K562 (cell line): ENCODE measurements around the gene MAGIX. TPM values are rescaled to one million over a fixed set of nuclear protein-coding genes. Genes with fewer than 3 reads are reported as not detected.

Experiments
- CGGBP1 ChIP-seq: fragments of 250-450 bp; sonication (Bioruptor Pico); IDR thresholded peaks from 2 replicates; pipeline ENCODE4 v1.9.0; 2021; ENCODE audit warnings: mild to moderate bottlenecking
- DPF2 ChIP-seq: fragments of 450-650 bp; IDR thresholded peaks from 2 replicates; pipeline ENCODE4 v1.6.1; 2016
- GMEB1 ChIP-seq: fragments of 250-450 bp; sonication (Bioruptor Pico); IDR thresholded peaks from 2 replicates; pipeline ENCODE4 v1.4.0; 2020; ENCODE audit warnings: mild to moderate bottlenecking
- MIER1 ChIP-seq: fragments of 450-650 bp; IDR thresholded peaks from 2 replicates; pipeline ENCODE4 v1.6.1; 2016; ENCODE audit warnings: antibody characterized with exemption, mild to moderate bottlenecking, low read depth
- PHF20 ChIP-seq: fragments of 450-650 bp; IDR thresholded peaks from 2 replicates; pipeline ENCODE4 v1.6.1; 2018; ENCODE audit not compliant: partially characterized antibody
- PREB ChIP-seq: sonication (generic); formaldehyde crosslinking; IDR thresholded peaks from 2 replicates; pipeline ENCODE4 v1.8.1; 2023; ENCODE audit warnings: mild to moderate bottlenecking, missing genetic modification reagents
- RAD21 ChIP-seq, 2 experiments: fragments of 250-450 bp in 1 of 2; fragments of 450-650 bp in 1 of 2; sonication (Bioruptor Pico) in 1 of 2; formaldehyde crosslinking in 1 of 2; IDR thresholded peaks in 1 of 2; conservative IDR thresholded peaks in 1 of 2; 2 replicates each; pipeline versions ENCODE4 v1.4.0 to v1.8.0; 2020 to 2022; ENCODE audit warnings: mild to moderate bottlenecking in 2 of 2, moderate library complexity in 1 of 2
- SPI1 ChIP-seq: IDR thresholded peaks from 2 replicates; pipeline ENCODE4 v1.6.1; 2011; ENCODE audit warnings: low read depth, low read length, control low read depth, borderline replicate concordance
- TAF9B ChIP-seq: fragments of 450-650 bp; IDR thresholded peaks from 2 replicates; pipeline ENCODE4 v1.6.1; 2018; ENCODE audit warnings: mild to moderate bottlenecking; ENCODE audit not compliant: partially characterized antibody
- ZBTB49 ChIP-seq: sonication (generic); formaldehyde crosslinking; IDR thresholded peaks from 2 replicates; pipeline ENCODE4 v1.8.0; 2022; ENCODE audit warnings: missing genetic modification reagents, mild to moderate bottlenecking, borderline replicate concordance
- ZNF318 ChIP-seq, 2 experiments: fragments of 450-650 bp; IDR thresholded peaks; 2 replicates each; pipeline ENCODE4 v1.6.1; 2016; ENCODE audit warnings: mild to moderate bottlenecking in 2 of 2, borderline replicate concordance in 1 of 2, low read depth in 1 of 2, moderate library complexity in 1 of 2
- ZNF507 ChIP-seq: conservative IDR thresholded peaks from 2 replicates; pipeline ENCODE4 v1.6.1; 2017; ENCODE audit warnings: missing genetic modification characterization, missing compliant biosample characterization
- polyA plus RNA-seq, 8 experiments: library from polyadenylated mRNA; depleted of rRNA in 4 of 8; stranded (reverse) in 5 of 8; unstranded in 3 of 8; fragments of >200 nt; fragmentation: Nextera tagmentation in 2 of 8; fragmentation: Illumina TruSeq in 1 of 8; extraction: Ambion mirVana in 2 of 8; extraction: Trizol in 1 of 8; gene quantifications; 2 replicates each; pipeline versions ENCODE4 v1.2.1 to v1.2.3, GENCODE V29; 2011 to 2014; ENCODE audit warnings: inconsistent platforms in 1 of 8, missing spikeins in 1 of 8
- total RNA-seq, 7 experiments: library from RNA; depleted of rRNA in 6 of 7; stranded (reverse); fragments of >200 nt in 6 of 7; fragmentation: Illumina TruSeq in 2 of 7; extraction: Trizol in 2 of 7; gene quantifications; 2 replicates each; pipeline versions ENCODE4 v1.2.1 to v1.2.3, GENCODE V29; 2011 to 2021; ENCODE audit warnings: low replicate concordance in 1 of 7

Gene MAGIX
- total and polyA plus RNA-seq, 9 of the 15 experiments (the other 6 are each of a cell fraction or from before 2014, with no cell fraction given) = 0.08 to 3.5 (median 0.47) TPM

- TF ChIP-seq ZNF318 (IDR thresholded peaks at IDR 0.05; ENCODE audit: borderline replicate concordance in 1 of 2, low read depth in 1 of 2) (no peak), DPF2 (0 out of 2 replicates have a peak, but pooled peaks have one; percentile 21), MIER1 (no peak), ZNF507 (tag) (no peak), CGGBP1 (CRISPR knock-in tag) (no peak), GMEB1 (CRISPR knock-in tag) (no peak), PHF20 (no peak), PREB (CRISPR knock-in tag) (no peak), TAF9B (no peak), SPI1 (peak; percentile 74), RAD21 (CRISPR knock-in tag; conservative IDR thresholded peaks at IDR 0.05 in 1 of 2, IDR thresholded peaks at IDR 0.05 in 1 of 2) (no peak), ZBTB49 (no peak)
Measured at GRCh38 chrX:49190821-49191573, 28.4 kb downstream of the MAGIX start (continued).
